HepG2 (cell line): Measurements from ENCODE around the gene RMRP. TPM values are rescaled to one million over a fixed set of nuclear protein-coding genes. Genes with fewer than 3 reads are reported as not detected.

Source experiments
- HNF4A ChIP-seq: sonication (generic); formaldehyde crosslinking; IDR thresholded peaks from 2 replicates; pipeline ENCODE4 v1.4.0; 2020; ENCODE audit warnings: missing genetic modification reagents
- HNRNPUL1 ChIP-seq: fragments of 200-400 bp; formaldehyde crosslinking; IDR thresholded peaks from 2 replicates; pipeline ENCODE4 v1.6.1; 2017; ENCODE audit warnings: low read depth, mild to moderate bottlenecking, low read length, moderate library complexity
- IRX3 ChIP-seq: sonication (generic); formaldehyde crosslinking; IDR thresholded peaks from 2 replicates; pipeline ENCODE4 v1.8.1; 2023; ENCODE audit warnings: mild to moderate bottlenecking, low read depth, missing genetic modification reagents, borderline replicate concordance
- ISL2 ChIP-seq: sonication (generic); formaldehyde crosslinking; IDR thresholded peaks from 2 replicates; pipeline ENCODE4 v1.5.0; 2020; ENCODE audit warnings: missing genetic modification reagents
- KDM5A ChIP-seq: fragments of 200-600 bp; sonication (generic); IDR thresholded peaks from 2 replicates; pipeline ENCODE4 v1.7.0; 2018; ENCODE audit warnings: antibody characterized with exemption, mild to moderate bottlenecking, low read length, borderline replicate concordance
- NFE2L1 ChIP-seq: sonication (generic); formaldehyde crosslinking; IDR thresholded peaks from 2 replicates; pipeline ENCODE4 v1.4.0; 2020; ENCODE audit warnings: missing genetic modification reagents, mild to moderate bottlenecking, borderline replicate concordance
- PRDM4 ChIP-seq: sonication (generic); formaldehyde crosslinking; IDR thresholded peaks from 2 replicates; pipeline ENCODE4 v1.9.0; 2021; ENCODE audit warnings: missing genetic modification reagents, borderline replicate concordance
- PRPF4 ChIP-seq: fragments of 200-400 bp; formaldehyde crosslinking; IDR thresholded peaks from 2 replicates; pipeline ENCODE4 v1.6.1; 2016; ENCODE audit warnings: low read length, low read depth; ENCODE audit not compliant: poor library complexity, severe bottlenecking
- SP4 ChIP-seq: sonication (generic); formaldehyde crosslinking; IDR thresholded peaks from 2 replicates; pipeline ENCODE4 v1.8.1; 2023; ENCODE audit warnings: mild to moderate bottlenecking, missing genetic modification reagents
- TEAD3 ChIP-seq: optimal IDR thresholded peaks from 2 replicates; pipeline ENCODE3; 2016; ENCODE audit warnings: borderline replicate concordance
- TIGD3 ChIP-seq: sonication (generic); formaldehyde crosslinking; IDR thresholded peaks from 2 replicates; pipeline ENCODE4 v1.5.1; 2020; ENCODE audit warnings: mild to moderate bottlenecking, missing genetic modification reagents, borderline replicate concordance
- ZNF256 ChIP-seq: sonication (generic); formaldehyde crosslinking; conservative IDR thresholded peaks from 2 replicates; pipeline ENCODE4 v1.4.0; 2020; ENCODE audit warnings: missing genetic modification reagents
- ZNF430 ChIP-seq: sonication (generic); formaldehyde crosslinking; IDR thresholded peaks from 2 replicates; pipeline ENCODE4 v1.9.0; 2021; ENCODE audit warnings: mild to moderate bottlenecking, missing genetic modification reagents
- ZNF503 ChIP-seq: sonication (generic); formaldehyde crosslinking; IDR thresholded peaks from 2 replicates; pipeline ENCODE4 v1.4.0; 2020; ENCODE audit warnings: missing genetic modification reagents
- ZNF510 ChIP-seq: sonication (generic); formaldehyde crosslinking; IDR thresholded peaks from 2 replicates; pipeline ENCODE4 v1.4.0; 2020; ENCODE audit warnings: low read depth, mild to moderate bottlenecking, missing genetic modification reagents
- polyA plus RNA-seq, 8 experiments: library from polyadenylated mRNA; depleted of rRNA in 3 of 8; stranded (reverse) in 7 of 8; unstranded in 1 of 8; fragments of >200 nt; fragmentation: Illumina TruSeq in 4 of 8; extraction: Trizol in 4 of 8; gene quantifications; 2 replicates each; pipeline versions ENCODE4 v1.2.1 to v1.2.3, GENCODE V29; 2011 to 2016; ENCODE audit warnings: low read depth in 4 of 8, missing spikeins in 1 of 8, mixed read lengths in 1 of 8; ENCODE audit not compliant: insufficient read depth in 1 of 8
- total RNA-seq, 5 experiments: library from RNA; depleted of rRNA; stranded (reverse); fragments of >200 nt; fragmentation: Illumina TruSeq; extraction: Trizol; gene quantifications; 2 replicates each; pipeline ENCODE4 v1.2.3, GENCODE V29; 2016; ENCODE audit warnings: low read depth in 1 of 5
- TF ChIP-seq, protein P1 (sequence below): sonication (generic); formaldehyde crosslinking; IDR thresholded peaks from 2 replicates; pipeline ENCODE4 v1.4.0; 2020; ENCODE audit warnings: missing genetic modification reagents, borderline replicate concordance
- TF ChIP-seq, protein P2 (sequence below): IDR thresholded peaks from 2 replicates; pipeline ENCODE4 v1.6.1; 2016
- TF ChIP-seq, protein P3 (sequence below): sonication (generic); formaldehyde crosslinking; IDR thresholded peaks from 2 replicates; pipeline ENCODE4 v1.4.0; 2020; ENCODE audit warnings: missing genetic modification reagents, borderline replicate concordance

Gene RMRP
- total and polyA plus RNA-seq, 2 of the 13 experiments (the other 11 are each of a cell fraction or from before 2014, with no cell fraction given), result 51.4 to 4,025 TPM

GRCh38 chr9:35646533-35647265 is 11.1 kb downstream of the RMRP start (continued):
- TF ChIP-seq PRDM4 (CRISPR knock-in tag), result no peak
- 0 out of 2 replicates have a peak, but pooled peaks have one; percentile 35 for TF ChIP-seq HNRNPUL1
- 0 out of 2 replicates have a peak, but pooled peaks have one; percentile 22 for TF ChIP-seq SP4 (CRISPR knock-in tag)
- TF ChIP-seq, protein P1, sequence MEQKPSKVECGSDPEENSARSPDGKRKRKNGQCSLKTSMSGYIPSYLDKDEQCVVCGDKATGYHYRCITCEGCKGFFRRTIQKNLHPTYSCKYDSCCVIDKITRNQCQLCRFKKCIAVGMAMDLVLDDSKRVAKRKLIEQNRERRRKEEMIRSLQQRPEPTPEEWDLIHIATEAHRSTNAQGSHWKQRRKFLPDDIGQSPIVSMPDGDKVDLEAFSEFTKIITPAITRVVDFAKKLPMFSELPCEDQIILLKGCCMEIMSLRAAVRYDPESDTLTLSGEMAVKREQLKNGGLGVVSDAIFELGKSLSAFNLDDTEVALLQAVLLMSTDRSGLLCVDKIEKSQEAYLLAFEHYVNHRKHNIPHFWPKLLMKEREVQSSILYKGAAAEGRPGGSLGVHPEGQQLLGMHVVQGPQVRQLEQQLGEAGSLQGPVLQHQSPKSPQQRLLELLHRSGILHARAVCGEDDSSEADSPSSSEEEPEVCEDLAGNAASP (CRISPR knock-in tag), result no peak
- peak; percentile 65 for TF ChIP-seq TEAD3 (CRISPR knock-in tag)
- TF ChIP-seq PRPF4, result no peak
- no peak for TF ChIP-seq IRX3 (CRISPR knock-in tag)
- 0 out of 2 replicates have a peak, but pooled peaks have one; percentile 22 for TF ChIP-seq ISL2
- peak; percentile 77; the same call in 1 of the 2 replicates for TF ChIP-seq ZNF503 (CRISPR knock-in tag)
- TF ChIP-seq KDM5A, result peak; percentile 77
- TF ChIP-seq, protein P2, sequence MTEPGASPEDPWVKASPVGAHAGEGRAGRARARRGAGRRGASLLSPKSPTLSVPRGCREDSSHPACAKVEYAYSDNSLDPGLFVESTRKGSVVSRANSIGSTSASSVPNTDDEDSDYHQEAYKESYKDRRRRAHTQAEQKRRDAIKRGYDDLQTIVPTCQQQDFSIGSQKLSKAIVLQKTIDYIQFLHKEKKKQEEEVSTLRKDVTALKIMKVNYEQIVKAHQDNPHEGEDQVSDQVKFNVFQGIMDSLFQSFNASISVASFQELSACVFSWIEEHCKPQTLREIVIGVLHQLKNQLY (CRISPR knock-in tag), result no peak
- TF ChIP-seq ZNF256 (CRISPR knock-in tag), result no peak
- no peak for TF ChIP-seq ZNF510 (CRISPR knock-in tag)
- TF ChIP-seq HNF4A (CRISPR knock-in tag), result peak; percentile 39; the same call in 1 of the 2 replicates
- TF ChIP-seq, protein P3, sequence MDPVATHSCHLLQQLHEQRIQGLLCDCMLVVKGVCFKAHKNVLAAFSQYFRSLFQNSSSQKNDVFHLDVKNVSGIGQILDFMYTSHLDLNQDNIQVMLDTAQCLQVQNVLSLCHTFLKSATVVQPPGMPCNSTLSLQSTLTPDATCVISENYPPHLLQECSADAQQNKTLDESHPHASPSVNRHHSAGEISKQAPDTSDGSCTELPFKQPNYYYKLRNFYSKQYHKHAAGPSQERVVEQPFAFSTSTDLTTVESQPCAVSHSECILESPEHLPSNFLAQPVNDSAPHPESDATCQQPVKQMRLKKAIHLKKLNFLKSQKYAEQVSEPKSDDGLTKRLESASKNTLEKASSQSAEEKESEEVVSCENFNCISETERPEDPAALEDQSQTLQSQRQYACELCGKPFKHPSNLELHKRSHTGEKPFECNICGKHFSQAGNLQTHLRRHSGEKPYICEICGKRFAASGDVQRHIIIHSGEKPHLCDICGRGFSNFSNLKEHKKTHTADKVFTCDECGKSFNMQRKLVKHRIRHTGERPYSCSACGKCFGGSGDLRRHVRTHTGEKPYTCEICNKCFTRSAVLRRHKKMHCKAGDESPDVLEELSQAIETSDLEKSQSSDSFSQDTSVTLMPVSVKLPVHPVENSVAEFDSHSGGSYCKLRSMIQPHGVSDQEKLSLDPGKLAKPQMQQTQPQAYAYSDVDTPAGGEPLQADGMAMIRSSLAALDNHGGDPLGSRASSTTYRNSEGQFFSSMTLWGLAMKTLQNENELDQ (CRISPR knock-in tag), result no peak
- no peak for TF ChIP-seq TIGD3 (CRISPR knock-in tag)
- no peak for TF ChIP-seq ZNF430
- TF ChIP-seq NFE2L1 (CRISPR knock-in tag), result no peak
